GM21786 (cell line): Measurements from ENCODE around the gene OR1J1.

Experiments used
- ATAC-seq: cut with Tn5 transposase; IDR thresholded peaks from one replicate; pipeline ENCODE4 v1.9.1; 2021; ENCODE audit not compliant: unreplicated experiment

The OR1J1 gene

DNA sequence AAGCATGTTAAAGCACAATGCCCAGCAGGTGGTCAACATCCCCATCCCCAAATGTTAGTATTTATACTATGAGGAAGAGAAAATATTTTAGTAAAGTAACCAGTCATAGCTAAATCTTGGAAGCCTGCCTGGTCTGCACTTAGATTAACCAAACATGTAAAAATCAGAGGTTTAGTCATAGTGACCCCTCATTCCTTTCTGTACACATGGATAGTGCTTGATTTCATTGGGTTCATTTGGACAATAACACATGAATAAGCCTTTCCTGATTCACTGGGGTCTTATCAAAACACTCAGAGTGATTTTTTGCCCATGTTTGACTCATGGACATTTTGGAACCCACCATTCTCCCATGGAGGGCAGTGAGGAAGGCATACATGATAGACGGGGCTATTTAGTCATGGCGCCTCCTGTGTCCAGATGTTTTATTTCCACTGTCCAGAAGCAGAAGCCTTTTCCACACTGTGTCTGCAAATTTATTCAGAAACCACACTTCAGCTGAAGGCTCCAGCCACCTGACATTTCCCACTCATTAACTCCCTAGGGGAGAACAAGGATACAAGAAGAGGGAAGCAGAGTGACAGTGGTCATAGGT lies 32.5 kb downstream of the OR1J1 start:
- no peak for ATAC-seq

DNA sequence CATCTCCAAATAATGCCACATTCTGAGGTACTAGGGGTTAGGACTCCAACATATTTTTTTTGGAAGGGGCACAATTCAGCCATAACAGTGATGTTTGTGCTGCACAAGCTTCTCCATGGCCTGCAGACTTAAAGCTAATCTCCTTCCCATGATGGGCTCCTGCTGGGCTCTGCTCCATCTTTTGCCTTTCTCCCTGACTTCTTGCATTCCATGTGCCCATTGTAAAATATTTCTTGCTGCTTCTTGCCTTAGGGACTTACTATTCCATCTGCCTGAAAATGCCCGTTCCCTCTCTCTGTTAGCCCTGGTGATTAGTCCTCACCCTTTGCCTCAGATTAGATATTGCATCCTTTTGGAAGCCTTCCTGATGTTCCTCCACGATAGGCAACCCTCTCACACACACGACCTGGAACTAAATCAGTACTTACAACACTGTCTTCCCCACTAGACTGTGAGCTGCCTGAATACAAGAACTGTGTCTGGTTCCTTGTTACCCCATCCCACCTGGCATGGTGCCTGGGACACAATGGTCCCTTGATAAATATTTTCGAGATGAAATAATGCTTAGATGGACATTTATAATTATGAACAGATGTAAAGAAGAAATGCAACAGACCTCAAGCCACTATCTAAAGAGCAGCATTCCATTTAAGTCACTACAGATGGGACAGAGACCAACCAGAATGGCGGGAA lies 33.5 kb downstream of the OR1J1 start:
- no peak for ATAC-seq

- ATAC-seq: no peak
Measured at GRCh38 chr9:122442568-122442967, 35.2 kb downstream of the OR1J1 start.
